Nephron progenitor cell (in vitro differentiated cells): ENCODE measurements around the gene BFSP1.

Experiments used
- DNase-seq: peaks from one replicate; pipeline ENCODE4 v3.0.0; 2021
- H3K27ac Mint-ChIP-seq: 2 replicates; pipeline ENCODE4 v1.8.0; 2021; ENCODE audit warnings: mild to moderate bottlenecking, moderate library complexity, mixed read lengths
- H3K27me3 Mint-ChIP-seq: 2 replicates; pipeline ENCODE4 v1.8.0; 2021; ENCODE audit warnings: mild to moderate bottlenecking, low read depth, mixed read lengths; ENCODE audit not compliant: poor library complexity
- H3K36me3 Mint-ChIP-seq: 2 replicates; pipeline ENCODE4 v1.8.0; 2021; ENCODE audit warnings: low read depth, mixed read lengths
- H3K4me1 Mint-ChIP-seq: 2 replicates; pipeline ENCODE4 v1.8.0; 2021; ENCODE audit warnings: mixed read lengths
- H3K4me3 Mint-ChIP-seq: 2 replicates; pipeline ENCODE4 v1.8.0; 2021; ENCODE audit warnings: mild to moderate bottlenecking, moderate library complexity, mixed read lengths
- H3K9me3 Mint-ChIP-seq: 2 replicates; pipeline ENCODE4 v1.8.0; 2021; ENCODE audit warnings: mild to moderate bottlenecking, moderate library complexity, mixed read lengths
- TF ChIP-seq, protein P1 (sequence below): fragments of 200-600 bp; sonication (generic); IDR thresholded peaks from 2 replicates; pipeline ENCODE4 v1.5.0; 2021; ENCODE audit warnings: antibody characterized with exemption

The BFSP1 gene

DNA sequence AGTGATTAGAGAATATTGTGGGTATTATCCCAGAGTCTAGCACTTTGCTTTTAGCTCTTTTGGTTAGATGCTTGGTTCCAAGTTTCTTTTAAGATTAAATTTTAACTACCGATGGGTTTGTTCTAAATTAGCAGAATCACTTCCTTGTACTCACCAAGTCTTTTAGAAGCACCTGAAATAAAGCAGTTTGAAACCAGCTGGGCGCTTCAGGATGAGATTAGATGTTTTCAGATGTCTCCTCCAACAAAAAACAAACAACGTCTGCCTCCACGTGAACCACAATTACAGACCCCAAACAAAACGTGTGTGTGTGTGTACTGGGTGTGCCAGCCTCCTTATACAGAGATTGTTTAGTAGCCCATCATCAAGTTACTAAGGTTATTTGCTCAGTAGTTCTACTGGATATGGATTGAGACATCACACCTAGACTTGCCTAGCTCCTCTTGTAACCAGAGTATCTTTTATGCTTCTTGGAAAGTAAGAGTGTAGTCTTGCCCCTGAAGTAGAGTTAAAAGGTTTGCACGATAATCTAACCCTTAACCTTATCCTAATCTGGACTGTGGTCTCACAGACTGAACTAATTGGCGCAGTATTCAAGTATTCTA, 41.0 kb upstream of the BFSP1 start:
- Mint-ChIP-seq H3K4me1 (peaks cover 51% of the 10 kb centered on the region), H3K36me3 (peaks cover 7% of the 10 kb centered on the region), H3K9me3 (no peaks in the 10 kb centered on the region), H3K4me3 (peak overlapping the region; percentile 92), H3K27me3 (no peaks in the 10 kb centered on the region), H3K27ac (no peak overlapping the region)
- no peak for DNase-seq
- TF ChIP-seq, protein P1, sequence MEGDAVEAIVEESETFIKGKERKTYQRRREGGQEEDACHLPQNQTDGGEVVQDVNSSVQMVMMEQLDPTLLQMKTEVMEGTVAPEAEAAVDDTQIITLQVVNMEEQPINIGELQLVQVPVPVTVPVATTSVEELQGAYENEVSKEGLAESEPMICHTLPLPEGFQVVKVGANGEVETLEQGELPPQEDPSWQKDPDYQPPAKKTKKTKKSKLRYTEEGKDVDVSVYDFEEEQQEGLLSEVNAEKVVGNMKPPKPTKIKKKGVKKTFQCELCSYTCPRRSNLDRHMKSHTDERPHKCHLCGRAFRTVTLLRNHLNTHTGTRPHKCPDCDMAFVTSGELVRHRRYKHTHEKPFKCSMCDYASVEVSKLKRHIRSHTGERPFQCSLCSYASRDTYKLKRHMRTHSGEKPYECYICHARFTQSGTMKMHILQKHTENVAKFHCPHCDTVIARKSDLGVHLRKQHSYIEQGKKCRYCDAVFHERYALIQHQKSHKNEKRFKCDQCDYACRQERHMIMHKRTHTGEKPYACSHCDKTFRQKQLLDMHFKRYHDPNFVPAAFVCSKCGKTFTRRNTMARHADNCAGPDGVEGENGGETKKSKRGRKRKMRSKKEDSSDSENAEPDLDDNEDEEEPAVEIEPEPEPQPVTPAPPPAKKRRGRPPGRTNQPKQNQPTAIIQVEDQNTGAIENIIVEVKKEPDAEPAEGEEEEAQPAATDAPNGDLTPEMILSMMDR = no peak

DNA sequence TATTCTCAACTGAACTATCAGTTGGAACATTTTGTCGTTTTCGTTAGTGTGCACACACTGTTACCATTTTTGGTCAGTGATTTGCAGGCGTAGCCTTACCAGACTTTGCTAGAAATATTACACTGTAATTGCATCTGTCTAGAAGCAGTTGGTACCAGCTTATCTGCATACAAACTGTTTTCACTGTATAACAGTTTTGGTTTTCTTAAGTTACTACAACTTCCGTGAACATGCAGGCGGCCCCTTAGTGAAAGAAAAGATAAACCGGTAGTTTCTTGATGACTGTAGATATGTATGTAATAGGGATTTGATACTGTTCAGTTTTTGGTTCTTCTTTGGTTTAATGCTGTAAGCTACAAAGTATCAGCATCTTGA, 40.0 kb upstream of the BFSP1 start:
- Mint-ChIP-seq H3K27ac (peak overlapping the region; percentile 92), H3K9me3 (no peaks in the 10 kb centered on the region), H3K36me3 (peaks cover 4% of the 10 kb centered on the region), H3K4me3 (peak overlapping the region; percentile 92), H3K27me3 (no peaks in the 10 kb centered on the region), H3K4me1 (peaks cover 51% of the 10 kb centered on the region)
- TF ChIP-seq, protein P1 = no peak
- DNase-seq = no peak

DNA sequence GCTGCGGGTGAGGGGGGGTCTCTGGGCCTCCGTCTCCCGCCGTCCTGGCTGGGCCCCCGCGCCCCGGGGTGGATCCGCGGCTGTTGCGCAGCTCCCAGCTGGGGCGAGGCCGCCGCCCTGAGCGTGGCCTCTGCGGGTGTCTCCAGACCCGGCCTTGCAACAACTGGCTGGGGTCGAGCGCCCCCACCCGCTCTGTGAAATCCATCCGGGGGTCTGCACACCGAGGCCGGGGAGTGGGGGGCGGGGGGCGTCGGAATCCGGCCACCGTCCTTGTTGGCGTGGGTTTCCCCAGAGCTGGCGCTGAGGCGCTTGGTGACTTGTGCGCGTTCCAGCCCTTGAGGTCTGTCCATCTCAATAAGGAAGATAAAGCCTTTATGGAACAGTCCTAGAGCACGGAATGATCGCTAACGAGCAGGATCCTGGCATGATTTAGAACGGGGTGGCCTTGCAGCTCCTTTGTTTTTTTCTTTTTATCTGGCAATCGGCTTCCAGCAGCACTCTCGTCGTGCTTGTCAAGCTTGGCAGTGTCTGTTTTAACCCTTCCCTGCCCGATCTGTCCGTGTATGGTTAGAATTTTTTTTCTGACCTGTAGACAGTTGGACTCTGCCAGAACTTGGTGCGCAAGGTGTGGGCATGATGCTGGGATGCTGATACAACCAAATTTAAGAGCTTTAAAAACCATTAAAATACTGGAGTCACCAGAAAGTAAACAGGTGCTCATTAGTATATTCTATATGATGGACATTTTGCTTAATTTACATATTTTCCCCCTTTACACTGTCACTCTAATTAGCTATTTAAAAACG, 39.4 kb upstream of the BFSP1 start:
- peak overlapping the region; percentile 92 for H3K4me3 Mint-ChIP-seq
- DNase-seq = peak; percentile 73
- H3K9me3 Mint-ChIP-seq = no peaks in the 10 kb centered on the region
- TF ChIP-seq, protein P1 = no peak
- H3K36me3 Mint-ChIP-seq = no peaks in the 10 kb centered on the region
- peaks cover 51% of the 10 kb centered on the region for H3K4me1 Mint-ChIP-seq
- H3K27ac Mint-ChIP-seq = peak overlapping the region; percentile 92
- H3K27me3 Mint-ChIP-seq = no peaks in the 10 kb centered on the region

DNA sequence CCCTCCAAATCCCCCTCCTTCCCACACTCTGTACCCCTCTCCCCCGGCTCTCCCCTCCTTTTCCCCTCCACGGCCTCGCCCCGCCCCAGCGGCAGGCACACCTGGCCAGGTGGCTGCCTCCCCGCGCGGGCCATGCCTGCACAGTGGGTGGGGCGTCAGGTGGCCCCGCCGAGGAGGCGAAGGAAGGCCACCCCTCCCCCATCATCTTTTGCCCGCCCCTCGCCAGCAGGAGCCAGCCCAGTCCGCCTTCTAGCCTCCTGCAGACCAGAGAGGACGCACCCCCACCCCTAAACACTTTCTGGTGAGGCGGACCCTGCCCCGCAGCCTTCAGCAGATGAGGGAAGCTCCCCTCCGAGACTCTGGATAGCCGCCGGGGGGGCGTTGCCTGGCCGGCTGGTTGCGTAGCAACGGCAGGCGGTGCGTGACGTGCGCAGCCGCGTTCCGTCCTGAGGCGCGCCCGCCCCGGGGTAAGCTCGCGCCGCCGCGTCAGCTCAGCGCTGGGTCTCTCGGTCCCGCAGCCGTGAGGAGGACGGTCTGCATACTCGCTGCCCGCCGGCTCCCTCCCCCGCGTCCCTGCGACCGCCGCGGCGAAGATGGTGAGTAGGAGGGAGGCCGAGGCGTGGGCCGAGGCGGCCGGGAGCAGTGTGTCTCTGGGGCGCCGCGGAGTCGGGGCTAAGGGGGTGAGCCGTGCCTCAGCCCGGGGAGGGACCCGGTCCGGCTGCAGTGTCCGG, 38.6 kb upstream of the BFSP1 start, which contains the start of gene DSTN:
TSS of gene DSTN (plus strand) at position 460 of the 731 bp plus-strand sequence. CDS start at position 594, 134 bp downstream.
- H3K4me3 Mint-ChIP-seq = peak within 1 kb of the TSS; percentile 92
- peak; percentile 95 for DNase-seq
- H3K9me3 Mint-ChIP-seq = no peaks in the 10 kb centered on the region
- peaks cover 51% of the 10 kb centered on the region for H3K4me1 Mint-ChIP-seq
- H3K36me3 Mint-ChIP-seq = no peaks in the 10 kb centered on the region
- TF ChIP-seq, protein P1 = no peak
- peak within 1 kb of the TSS; percentile 96 for H3K27ac Mint-ChIP-seq
- H3K27me3 Mint-ChIP-seq = no peaks in the 10 kb centered on the region

DNA sequence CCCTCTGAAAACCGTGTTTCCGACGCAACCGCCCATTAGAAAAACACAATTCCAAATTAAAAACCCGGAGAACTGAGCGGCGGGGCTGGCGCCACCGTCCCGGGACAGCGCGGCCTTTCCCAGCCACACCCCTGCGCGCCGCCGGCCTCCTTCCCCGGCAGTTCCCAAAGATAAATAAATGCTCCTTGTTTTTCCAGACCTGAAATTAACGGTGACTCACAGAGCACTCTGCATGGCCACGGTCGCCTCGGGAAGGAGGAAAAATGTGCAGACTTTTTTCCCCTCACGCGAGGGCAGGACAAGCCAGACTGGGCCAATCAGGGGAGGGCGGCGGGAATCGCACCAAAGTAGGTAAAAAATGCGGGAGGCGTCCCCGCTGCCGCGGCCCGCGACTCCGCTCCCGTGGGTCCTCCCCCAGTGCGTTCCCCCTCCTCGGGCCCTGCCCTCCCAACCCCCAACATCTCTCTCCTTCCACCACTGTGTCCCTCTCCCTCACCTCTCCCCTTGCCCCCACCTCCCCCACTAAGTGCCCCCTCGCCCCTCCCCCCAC, 37.9 kb upstream of the BFSP1 start:
- H3K27me3 Mint-ChIP-seq = no peaks in the 10 kb centered on the region
- TF ChIP-seq, protein P1 = no peak
- peak; percentile 71 for DNase-seq
- peaks cover 47% of the 10 kb centered on the region for H3K4me1 Mint-ChIP-seq
- H3K27ac Mint-ChIP-seq = peak overlapping the region; percentile 96
- peak overlapping the region; percentile 91 for H3K4me3 Mint-ChIP-seq
- H3K9me3 Mint-ChIP-seq = no peaks in the 10 kb centered on the region
- H3K36me3 Mint-ChIP-seq = no peaks in the 10 kb centered on the region
